ENCODE measurements around the gene TRMT44. TPM values are rescaled to one million over a fixed set of nuclear protein-coding genes. Genes with fewer than 3 reads are reported as not detected.

Gene TRMT44
- polyA plus RNA-seq, 3 donors = 4.9 to 7.5 (median 6.6) TPM

- no peaks in the 10 kb centered on the region for H3K4me1 Mint-ChIP-seq
- peaks cover 0 to 2% (median 2%) of the 10 kb centered on the region in 3 donors for H3K27me3 Mint-ChIP-seq (ENCODE audit: low read depth in 3 of 3)
- H3K27ac Mint-ChIP-seq = peak overlapping the region in 1 of 7 donors; percentile 54
- 95% methylated on average over 13 of the region's 20 CpGs for WGBS (ENCODE audit: insufficient coverage)
- Histone ChIP-seq H3K79me2 (ENCODE audit: insufficient read depth, low read length) (no peaks in the 10 kb centered on the region), H3K27ac (ENCODE audit: low read depth in 1 of 2, low read length in 2 of 2) (no peak overlapping the region), H3K27me3 (ENCODE audit: control insufficient read depth in 2 of 2, insufficient read depth in 2 of 2, low read length in 2 of 2) (no peaks in the 10 kb centered on the region), H3K4me3 (replicated peaks in 1 of 3; ENCODE audit: low read depth in 2 of 3, low read length in 3 of 3) (no peak overlapping the region), H4K20me1 (ENCODE audit: insufficient read depth, low read length) (no peaks in the 10 kb centered on the region), H3K4me2 (replicated peaks; ENCODE audit: extremely low read depth, low read length, poor library complexity, severe bottlenecking) (no peak overlapping the region), H3K36me3 (replicated peaks in 1 of 2; ENCODE audit: control insufficient read depth in 1 of 2, insufficient read depth in 2 of 2, low read length in 2 of 2) (peaks cover 16 to 52% of the 10 kb centered on the region in 2 donors), H2AFZ (ENCODE audit: insufficient read depth, low read depth, low read length, poor library complexity, severe bottlenecking) (no peak overlapping the region), H3K9me3 (replicated peaks in 1 of 2; ENCODE audit: control insufficient read depth in 1 of 2, insufficient read depth in 1 of 2, low read length in 2 of 2) (no peaks in the 10 kb centered on the region), H3K4me1 (ENCODE audit: control insufficient read depth in 1 of 2, insufficient read depth in 2 of 2, low read length in 2 of 2) (no peaks in the 10 kb centered on the region), H3K9ac (ENCODE audit: insufficient read depth, low read length, poor library complexity, severe bottlenecking) (no peak overlapping the region)
- H3K4me3 Mint-ChIP-seq = no peak overlapping the region
- H3K36me3 Mint-ChIP-seq = peaks cover 32 to 44% of the 10 kb centered on the region in 2 donors
- TF ChIP-seq, protein P1, sequence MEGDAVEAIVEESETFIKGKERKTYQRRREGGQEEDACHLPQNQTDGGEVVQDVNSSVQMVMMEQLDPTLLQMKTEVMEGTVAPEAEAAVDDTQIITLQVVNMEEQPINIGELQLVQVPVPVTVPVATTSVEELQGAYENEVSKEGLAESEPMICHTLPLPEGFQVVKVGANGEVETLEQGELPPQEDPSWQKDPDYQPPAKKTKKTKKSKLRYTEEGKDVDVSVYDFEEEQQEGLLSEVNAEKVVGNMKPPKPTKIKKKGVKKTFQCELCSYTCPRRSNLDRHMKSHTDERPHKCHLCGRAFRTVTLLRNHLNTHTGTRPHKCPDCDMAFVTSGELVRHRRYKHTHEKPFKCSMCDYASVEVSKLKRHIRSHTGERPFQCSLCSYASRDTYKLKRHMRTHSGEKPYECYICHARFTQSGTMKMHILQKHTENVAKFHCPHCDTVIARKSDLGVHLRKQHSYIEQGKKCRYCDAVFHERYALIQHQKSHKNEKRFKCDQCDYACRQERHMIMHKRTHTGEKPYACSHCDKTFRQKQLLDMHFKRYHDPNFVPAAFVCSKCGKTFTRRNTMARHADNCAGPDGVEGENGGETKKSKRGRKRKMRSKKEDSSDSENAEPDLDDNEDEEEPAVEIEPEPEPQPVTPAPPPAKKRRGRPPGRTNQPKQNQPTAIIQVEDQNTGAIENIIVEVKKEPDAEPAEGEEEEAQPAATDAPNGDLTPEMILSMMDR (IDR thresholded peaks at IDR 0.05) = no peak
- intact Hi-C loops (cut with micrococcal nuclease) = no loop called here
- no peak for DNase-seq
- H3K9me3 Mint-ChIP-seq = peaks cover 0 to 2% (median 0%) of the 10 kb centered on the region in 7 donors
These were observed 33.5 kb downstream of the TRMT44 start for GRCh38 chr4:8473920-8474590.

- intact Hi-C loops (cut with micrococcal nuclease) = no loop called here
- H3K9me3 Mint-ChIP-seq = peaks cover 0 to 2% (median 0%) of the 10 kb centered on the region in 7 donors
- H3K27ac Mint-ChIP-seq = no peak overlapping the region
- peaks cover 10 to 44% of the 10 kb centered on the region in 2 donors for H3K36me3 ChIP-seq (replicated peaks in 1 of 2; ENCODE audit: control insufficient read depth in 1 of 2, insufficient read depth in 2 of 2, low read length in 2 of 2)
- H3K79me2 ChIP-seq (ENCODE audit: insufficient read depth, low read length) = no peaks in the 10 kb centered on the region
- H3K4me3 Mint-ChIP-seq = no peak overlapping the region
- TF ChIP-seq, protein P1 (IDR thresholded peaks at IDR 0.05) = no peak
- DNase-seq = no peak
- peaks cover 27 to 36% of the 10 kb centered on the region in 2 donors for H3K36me3 Mint-ChIP-seq
- H3K9me3 ChIP-seq (replicated peaks in 1 of 2; ENCODE audit: control insufficient read depth in 1 of 2, insufficient read depth in 1 of 2, low read length in 2 of 2) = no peaks in the 10 kb centered on the region
- no peak overlapping the region for H3K27ac ChIP-seq (ENCODE audit: low read depth in 1 of 2, low read length in 2 of 2)
- H3K4me3 ChIP-seq (replicated peaks in 1 of 3; ENCODE audit: low read depth in 2 of 3, low read length in 3 of 3) = no peak overlapping the region
- H4K20me1 ChIP-seq (ENCODE audit: insufficient read depth, low read length) = no peaks in the 10 kb centered on the region
- H3K9ac ChIP-seq (ENCODE audit: insufficient read depth, low read length, poor library complexity, severe bottlenecking) = no peak overlapping the region
- H3K4me1 ChIP-seq (ENCODE audit: control insufficient read depth in 1 of 2, insufficient read depth in 2 of 2, low read length in 2 of 2) = no peaks in the 10 kb centered on the region
- no peaks in the 10 kb centered on the region for H3K4me1 Mint-ChIP-seq
- no peak overlapping the region for H3K4me2 ChIP-seq (replicated peaks; ENCODE audit: extremely low read depth, low read length, poor library complexity, severe bottlenecking)
- H3K27me3 ChIP-seq (ENCODE audit: control insufficient read depth in 2 of 2, insufficient read depth in 2 of 2, low read length in 2 of 2) = no peaks in the 10 kb centered on the region
- H3K27me3 Mint-ChIP-seq (ENCODE audit: low read depth in 3 of 3) = peaks cover 0 to 2% (median under 1%) of the 10 kb centered on the region in 3 donors
- H2AFZ ChIP-seq (ENCODE audit: insufficient read depth, low read depth, low read length, poor library complexity, severe bottlenecking) = no peak overlapping the region
- 97% methylated on average over 13 of the region's 13 CpGs for WGBS (ENCODE audit: insufficient coverage)
These were observed 34.3 kb downstream of the TRMT44 start for GRCh38 chr4:8474856-8475255.

Measured in CD14-positive monocyte (primary cell).